GM21381 (cell line): Measurements from ENCODE around the gene RABGAP1L.
"Not testable (repeated sequence)": the region's sequence is repeated elsewhere in the genome, so short reads cannot be mapped to it uniquely, and the experiment has no call there.

Experiments
- ATAC-seq: cut with Tn5 transposase; IDR thresholded peaks from one replicate; pipeline ENCODE4 v1.9.1; 2021; ENCODE audit warnings: mild to moderate bottlenecking, moderate library complexity; ENCODE audit not compliant: unreplicated experiment

The RABGAP1L gene

DNA sequence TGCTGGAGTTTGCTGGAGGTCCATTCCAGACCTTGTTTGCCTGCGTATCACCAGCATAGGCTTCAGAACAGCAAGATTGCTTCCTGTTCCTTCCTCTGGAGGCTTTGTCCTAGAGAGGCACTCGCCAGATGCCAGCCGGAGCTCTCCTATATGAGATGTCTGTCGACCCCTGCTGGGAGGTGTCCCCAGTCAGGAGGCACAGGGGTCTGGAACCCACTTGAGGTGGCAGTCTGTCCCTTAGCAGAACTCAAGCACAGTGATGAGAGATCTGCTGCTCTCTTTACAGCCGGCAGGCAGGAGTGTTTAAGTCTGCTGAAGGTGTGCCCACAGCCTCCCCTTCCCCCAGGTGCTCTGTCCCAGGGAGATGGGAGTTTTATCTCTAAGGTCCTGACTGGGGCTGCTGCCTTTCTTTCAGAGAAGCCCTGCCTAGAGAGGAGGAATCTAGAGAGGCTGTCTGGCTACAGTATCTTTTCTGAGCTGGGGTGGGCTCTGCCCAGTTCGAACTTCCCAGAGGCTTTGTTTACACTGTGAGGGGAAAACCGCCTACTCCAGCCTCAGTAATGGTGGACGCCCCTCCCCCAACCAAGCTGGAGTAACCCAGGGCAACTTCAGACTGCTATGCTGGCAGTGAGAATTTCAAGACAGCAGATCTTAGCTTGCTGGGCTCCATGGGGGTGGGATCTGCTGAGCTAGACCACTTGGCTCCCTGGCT is 493.4 kb downstream of the RABGAP1L start:
- no peak for ATAC-seq

DNA sequence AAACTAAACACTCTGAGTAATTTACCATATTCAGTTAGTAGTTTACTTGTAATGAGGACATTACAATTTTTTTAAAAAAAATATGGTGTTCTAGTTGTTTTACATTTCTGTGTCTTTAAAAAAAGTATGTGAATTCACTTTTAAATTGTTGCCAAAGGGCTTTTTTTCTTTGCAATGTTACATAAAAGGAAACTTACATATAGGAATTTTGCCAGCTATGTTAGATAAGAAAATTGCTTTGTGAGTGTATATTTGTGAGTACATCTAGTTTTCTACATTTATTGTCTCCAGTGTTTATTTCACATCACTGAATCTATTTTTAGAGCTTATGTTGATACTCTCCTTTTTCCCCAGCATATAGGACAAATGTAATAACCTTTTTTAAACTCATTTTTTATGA is 495.2 kb downstream of the RABGAP1L start:
- ATAC-seq = no peak

DNA sequence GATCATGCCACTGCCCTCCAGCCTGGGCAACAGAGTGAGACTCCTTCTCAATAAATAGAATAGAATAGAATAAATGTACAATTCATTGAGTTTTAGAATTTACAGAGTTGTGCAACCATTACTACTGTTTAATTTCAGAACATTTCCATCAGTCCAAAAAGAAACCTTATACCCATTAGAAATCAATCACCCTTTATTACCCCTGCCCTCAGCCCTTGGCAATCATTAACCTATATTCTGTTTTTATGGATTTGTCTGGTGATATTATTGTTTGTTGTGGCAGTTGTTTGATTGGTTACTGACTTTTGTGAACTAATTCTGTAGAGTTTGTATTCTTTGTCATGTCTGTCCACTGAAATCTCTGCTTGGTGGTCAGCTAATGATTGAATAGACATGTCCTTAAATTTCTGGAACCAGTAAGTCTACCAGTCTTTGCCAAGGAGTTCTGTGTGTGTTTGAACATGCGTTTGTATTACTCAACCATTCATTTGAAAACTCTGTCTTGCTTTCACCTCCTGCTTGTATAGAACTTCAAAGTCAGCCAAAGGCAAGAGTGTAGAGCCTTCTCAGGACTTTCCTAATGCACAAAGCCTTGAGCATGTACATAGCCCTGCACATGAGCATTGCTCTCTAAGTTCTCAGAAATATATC is 497.2 kb downstream of the RABGAP1L start:
- no peak for ATAC-seq

DNA sequence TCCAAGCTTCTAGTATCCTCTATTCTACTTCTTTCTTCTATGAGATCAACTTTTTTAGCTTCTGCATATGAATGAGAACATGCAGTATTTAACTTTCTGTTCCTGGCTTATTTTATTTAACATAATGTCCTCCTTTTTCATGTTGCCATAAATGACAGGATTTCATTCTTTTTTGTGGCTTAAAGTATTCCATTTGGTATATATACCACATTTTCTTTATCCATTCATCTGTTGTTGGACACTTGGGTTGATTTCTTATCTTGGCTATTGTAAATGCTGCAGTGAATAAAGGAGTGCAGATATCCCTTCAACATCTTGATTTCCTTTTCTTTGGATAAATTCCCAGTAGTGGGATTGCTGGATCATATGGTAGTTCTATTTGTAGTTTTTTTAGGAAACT is 498.1 kb downstream of the RABGAP1L start:
- ATAC-seq = no peak

DNA sequence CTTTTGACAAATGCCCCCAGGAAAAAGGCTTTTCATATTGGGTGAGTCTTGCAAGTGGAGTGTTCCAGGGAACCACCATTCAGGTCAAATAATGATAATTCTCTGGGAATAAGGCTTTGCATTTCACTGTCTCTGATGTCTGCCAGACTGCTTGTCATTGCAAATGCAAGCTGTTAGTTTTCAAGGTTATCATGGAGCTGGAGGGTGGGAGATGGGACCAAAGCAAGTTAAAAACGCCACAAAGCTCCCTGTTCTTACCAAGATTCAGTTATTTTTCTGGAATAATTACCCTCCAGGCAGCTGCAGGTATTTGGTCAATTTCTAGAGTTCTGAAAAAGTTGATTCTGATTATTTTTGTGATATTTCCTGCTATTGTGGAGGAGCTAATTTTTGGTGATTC is 498.6 kb downstream of the RABGAP1L start:
- no peak for ATAC-seq

DNA sequence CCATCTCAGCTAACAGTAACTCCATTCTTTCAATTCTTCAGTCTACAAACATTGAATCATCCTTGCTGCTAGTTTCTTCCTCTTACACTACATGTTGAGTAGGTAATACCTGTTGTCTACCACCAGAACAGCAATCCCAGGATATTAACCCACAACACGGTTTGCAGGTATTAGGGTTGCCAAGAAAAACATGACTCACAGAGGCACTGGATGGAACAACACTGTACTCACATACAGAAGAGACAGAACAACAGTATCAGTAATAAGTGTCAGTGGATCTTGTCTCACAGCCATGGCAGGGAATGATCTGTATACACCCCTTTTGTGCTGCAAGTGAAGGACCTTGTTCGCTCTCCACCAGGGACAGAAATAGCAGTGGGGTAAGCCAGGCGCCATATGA is 500.5 kb downstream of the RABGAP1L start:
- ATAC-seq = no peak

DNA sequence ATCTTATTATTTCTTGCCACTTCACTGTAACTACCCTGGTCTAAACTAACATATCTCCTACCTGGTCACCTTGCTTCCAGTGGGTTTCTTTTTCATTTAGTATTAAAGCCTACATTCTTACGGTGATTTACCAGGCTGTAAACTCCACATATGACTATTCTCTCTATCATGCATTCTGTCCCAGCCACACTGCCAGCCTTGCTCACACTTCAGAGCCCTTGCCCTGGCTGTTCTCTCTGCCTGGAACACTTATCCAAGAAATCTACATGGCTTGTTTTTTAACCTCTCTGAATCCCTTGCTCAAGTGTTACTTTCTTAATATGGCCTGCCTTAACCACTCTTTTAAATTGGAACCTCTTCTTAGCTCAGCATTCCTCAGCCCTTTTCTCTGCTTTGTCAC is 501.2 kb downstream of the RABGAP1L start:
- ATAC-seq = no peak

DNA sequence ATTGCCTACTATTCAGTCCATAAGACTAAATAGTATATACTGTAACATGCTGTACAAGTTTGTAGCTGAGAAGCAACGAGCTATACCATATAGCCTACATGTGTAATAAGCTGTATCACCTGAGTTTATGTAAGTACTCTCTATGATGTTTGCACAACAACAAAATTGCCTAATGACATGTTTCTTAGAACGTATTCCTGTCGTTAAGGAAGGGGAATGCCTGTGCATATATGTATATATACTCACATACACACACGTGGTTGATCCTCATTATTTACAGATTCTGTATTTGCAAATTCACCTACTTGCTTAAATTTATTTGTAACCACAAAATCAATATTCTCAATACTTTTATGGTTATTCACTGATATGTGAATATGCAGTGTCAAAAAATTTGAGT is 504.0 kb downstream of the RABGAP1L start:
- ATAC-seq = no peak

DNA sequence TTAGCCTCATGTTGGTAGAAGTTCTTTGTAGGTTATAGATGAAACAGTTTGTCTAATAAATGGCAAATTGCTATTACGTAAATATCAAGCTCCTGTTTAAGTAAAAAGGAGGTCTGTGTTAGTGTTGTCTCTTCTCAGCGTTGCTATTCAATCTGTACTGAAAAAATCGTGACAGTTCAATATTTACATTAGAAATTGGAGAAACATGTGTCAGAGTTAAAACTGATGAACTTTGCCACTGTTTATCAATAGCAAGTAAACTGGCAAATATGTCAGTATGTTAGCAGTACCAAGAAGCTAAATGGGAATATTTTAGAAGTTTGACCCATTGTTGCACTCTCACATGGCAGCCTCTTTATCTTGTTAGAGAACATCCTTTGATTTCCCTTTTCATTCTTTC is 506.9 kb downstream of the RABGAP1L start:
- no peak for ATAC-seq

DNA sequence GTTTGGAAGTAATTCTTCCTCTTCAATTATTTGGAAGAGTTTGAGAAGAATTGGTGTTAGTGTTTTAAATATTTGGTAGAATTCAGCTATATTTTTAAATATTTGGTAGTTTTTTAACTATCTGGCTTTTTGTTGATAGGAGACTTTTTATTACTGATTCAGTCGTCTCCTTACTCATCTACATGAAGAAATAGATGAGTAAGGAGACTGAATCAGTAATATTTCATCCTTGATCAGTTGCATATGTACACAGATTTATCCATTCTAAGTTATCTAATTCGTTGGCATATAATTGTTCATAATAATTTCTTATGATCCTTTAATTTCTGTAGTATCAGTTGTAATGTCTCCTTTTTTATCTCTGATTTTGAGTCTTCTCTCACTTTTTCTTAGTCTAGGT is 512.5 kb downstream of the RABGAP1L start:
- ATAC-seq = no peak

DNA sequence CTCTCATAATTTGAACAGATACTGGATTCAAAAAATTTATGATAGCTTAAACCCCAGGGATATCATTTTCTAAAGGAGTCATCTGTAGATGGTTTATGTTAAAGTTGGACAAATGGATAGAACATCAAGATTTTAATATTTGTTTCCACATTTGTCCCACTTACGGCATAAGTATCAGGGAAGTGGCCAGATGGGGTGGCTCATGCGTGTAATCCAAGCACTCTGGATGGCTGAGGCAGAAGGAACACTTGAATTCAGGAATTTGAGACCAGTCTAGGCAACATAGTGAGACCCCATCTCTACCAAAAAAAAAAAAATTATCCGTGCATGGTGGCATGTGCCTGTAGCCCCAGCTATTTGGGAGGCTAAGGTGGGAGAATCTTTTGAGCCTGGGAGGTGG is 517.5 kb downstream of the RABGAP1L start:
- no peak for ATAC-seq

DNA sequence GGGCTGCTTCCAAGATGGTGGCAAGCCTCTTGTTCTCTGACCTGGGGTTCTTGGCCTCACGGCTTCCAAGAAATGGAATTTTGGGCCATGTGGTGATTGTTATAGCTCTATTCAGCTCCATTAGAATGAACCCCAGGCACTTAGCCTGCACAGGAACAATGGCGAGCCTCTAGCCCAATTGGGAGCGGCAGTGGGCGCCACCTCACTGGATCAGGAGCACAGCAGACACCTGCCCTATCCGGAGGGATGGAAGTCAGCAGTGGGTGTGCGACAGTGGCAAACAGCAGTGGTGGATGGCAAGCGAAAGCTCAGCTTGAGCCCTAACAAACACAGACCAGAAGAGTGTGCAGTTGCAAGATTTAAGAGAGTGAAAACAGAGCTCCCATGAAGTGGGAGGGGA is 519.3 kb downstream of the RABGAP1L start:
- ATAC-seq = no peak

DNA sequence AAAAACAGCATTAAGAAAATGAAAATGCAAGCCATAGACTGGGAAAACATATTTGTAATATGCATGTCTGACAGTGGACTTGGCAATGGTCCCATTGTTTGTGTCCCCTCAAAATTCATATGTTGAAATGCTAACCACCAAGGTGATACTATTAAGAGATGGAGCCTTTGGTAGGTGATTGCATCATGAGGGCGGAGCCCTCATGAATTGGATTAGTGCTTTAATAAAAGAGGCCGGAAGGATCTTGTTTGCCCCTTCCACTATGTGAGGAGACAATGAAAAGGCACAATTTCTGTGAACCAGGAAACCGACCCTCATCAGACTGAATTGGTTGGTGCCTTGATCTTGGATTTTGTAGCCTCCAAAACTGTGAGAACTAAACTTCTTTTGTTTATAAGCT is 520.8 kb downstream of the RABGAP1L start:
- ATAC-seq = no peak

DNA sequence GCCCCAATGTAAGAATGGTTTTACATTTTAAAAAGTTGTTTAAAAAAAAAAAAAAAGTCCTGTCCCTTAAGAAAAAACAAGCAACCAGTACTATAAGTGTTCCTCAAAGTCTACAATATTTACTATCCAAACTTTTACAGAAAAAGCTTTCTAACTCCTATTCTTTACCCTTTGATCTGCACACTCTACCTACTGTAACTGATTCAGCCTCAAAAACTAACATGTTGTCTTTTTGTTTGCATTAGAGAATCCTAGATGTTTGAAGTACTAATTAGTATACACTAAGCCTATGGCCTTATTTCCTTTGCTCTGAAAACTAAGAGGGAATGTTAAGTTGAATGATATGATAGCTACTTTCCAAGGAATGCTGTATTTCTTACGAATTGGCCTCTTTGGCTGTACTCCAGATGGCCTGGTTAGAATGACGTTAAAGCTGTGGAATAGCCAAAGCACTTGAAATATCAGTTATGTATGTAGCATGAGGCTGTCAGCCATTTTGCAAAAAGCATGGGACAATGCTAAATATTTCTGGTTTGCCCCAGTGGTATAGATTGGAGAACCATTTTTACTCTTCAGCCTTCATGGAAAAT is 523.2 kb downstream of the RABGAP1L start:
- no peak for ATAC-seq

DNA sequence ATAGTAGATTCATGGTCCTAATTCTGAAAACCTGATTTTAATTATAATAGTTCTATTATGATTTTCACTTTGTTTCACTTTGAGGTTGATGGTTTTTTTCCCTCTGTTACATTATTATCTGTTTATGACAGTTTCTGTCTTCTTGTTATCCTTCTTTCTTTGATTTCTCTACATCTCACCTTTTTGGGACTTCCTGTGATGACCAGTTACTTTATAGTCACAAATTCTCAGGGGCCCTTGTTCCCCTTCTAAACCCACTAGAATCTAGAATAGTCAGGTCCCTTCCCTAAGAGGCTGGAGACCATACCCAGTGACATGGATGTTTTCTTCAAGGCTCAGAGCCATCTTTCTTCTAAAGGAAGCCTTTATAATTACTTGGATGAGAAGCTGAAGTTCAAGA is 526.9 kb downstream of the RABGAP1L start:
- no peak for ATAC-seq

DNA sequence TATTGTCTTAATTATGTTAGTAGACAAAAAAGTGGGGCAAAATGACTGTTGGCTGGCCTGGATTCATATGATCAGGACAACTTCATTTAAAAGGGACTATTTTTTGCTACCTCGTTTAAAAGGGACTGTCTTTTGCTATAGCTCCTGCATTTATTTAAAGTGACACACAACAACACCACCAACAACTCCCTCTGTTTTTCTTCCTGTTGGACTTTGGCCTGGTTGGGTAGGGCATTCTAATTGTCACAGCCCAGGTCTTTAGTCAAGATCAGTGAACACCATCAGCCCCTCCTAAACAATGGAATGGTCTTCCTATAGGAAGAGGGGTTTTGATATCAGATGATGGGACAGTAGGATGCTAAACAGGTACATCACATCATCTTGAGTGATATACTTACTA is 530.2 kb downstream of the RABGAP1L start:
- no peak for ATAC-seq

DNA sequence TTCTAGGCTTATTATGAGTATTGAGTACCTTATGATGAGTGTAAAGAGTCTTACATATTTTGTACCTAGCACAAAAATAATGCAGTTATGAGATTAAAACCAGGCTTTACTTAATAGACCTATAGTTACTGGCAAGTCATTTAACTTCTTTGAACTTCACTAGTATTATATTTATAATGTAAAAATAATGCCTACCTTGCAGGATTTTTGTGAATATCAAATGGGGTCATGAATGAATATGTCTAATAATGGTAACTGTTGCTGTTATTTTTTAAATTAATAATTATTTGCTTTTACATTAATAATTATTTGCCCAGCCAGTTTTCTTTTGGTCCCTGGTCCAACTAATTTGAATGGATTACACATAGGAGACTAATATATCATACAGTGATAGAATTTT is 530.9 kb downstream of the RABGAP1L start:
- no peak for ATAC-seq

DNA sequence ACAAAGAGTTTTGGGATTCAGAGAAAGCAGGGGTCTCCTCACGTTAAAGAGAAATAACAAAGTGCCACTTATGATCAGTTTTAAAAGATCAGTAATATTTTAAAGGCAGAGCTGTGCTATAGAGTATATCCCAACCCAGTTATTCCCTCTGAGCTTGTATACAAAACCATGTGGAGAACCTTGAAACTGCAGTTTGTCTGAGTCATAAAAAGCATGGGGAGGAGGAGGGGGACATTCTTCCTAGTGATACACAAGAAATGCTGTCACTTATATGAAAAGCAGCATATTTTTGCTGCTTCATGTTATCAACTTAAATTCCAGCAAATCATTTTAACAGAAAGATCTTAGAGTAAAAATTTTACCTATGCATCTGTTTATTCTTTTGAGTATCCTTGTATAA is 533.0 kb downstream of the RABGAP1L start:
- no peak for ATAC-seq

DNA sequence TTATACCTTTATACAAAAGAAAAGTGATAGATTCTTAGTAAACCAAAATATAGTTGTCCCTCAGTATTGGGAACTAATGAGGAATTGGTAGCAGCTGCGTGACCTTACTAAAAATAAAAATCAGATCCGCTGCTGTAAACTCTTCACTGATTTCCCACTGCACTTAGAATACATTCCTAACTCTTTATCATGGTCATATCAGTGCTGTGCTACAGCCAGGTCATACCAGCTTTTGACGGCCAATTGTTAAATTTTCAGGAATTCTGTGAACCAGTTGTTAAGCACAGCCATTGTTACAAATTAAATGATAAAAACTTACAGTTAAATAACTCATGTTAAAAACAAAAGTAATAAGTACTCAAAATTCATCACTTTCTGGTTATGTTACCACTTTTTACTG is 533.8 kb downstream of the RABGAP1L start:
- no peak for ATAC-seq

DNA sequence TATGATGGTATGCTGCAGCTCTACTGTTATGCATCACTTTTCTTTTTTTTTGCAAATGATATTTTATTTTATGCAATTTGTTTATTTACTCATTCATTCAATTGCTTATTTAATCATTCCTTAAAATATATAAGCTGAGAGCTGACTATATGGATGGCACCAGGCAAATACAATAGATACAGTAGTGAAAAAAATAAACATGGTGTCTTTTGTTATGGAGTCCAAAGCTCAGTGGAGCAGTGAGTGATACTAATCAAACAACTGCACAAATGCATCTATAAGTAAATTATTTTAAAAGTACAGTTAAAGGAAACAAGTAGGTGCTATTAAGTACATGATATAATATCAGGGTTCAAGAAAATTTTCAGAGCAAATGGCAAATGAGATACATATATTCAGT is 534.2 kb downstream of the RABGAP1L start:
- not testable (repeated sequence) for ATAC-seq

DNA sequence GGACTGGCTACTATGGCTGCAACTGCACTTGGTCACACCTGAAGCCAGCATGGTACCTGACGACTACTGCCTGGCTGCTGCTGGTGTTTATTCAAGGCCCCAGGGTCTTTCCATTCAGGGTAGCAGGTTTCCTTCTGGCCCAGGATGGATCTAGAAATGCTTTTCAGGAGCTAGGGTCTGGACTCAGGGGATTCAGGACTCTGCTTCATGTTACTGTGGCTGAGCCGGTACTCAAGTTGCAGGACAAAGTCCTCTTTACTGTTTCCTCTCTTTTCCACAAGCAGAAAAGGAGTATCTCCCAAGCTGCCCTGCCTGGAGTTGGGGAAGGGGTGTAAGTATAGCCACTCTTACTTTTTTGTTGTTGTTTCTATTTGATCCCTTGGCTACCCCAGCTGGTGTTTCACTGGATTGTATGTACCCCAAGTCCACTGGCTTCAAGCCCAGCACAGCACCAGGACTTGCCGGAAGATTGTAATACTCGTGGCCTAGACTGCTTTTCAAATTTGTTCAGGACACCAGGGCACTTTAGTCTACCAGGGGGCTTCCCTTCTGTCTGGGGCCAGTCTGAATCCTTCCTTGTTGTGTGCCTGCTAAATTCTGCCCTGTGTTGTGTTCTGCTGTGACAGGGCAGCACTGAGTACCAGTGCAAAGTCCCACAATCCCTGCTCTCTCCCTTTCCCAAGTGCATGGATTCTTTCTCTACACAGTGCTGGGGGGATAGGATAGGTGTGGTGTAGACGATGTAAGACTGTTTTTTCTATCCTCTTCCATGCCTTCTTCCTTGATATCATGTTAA is 536.9 kb downstream of the RABGAP1L start:
- ATAC-seq = no peak

DNA sequence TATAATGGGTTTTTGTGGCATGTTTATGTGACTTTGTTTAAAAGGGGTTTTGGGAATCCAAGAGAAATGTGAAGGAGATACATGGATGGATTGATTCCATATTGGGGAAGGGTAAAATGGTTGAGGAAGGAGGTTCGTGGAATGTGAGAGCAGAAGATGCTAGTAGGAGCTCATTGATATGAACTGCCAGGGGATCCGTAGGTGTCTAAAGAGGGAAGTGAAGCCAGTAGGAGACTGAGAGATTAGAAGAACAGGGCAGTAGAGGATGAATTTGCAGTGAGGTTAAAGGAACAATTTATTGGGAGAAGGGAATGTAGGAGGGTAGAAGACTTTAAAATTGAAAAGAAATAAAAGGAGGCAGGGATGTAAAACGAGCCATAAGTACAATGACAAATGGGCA is 541.0 kb downstream of the RABGAP1L start:
- ATAC-seq = no peak
